ENCODE results near the gene HEATR1.
"Not testable (repeated sequence)": the region's sequence is repeated elsewhere in the genome, so short reads cannot be mapped to it uniquely, and the experiment has no call there.

The HEATR1 gene

DNA sequence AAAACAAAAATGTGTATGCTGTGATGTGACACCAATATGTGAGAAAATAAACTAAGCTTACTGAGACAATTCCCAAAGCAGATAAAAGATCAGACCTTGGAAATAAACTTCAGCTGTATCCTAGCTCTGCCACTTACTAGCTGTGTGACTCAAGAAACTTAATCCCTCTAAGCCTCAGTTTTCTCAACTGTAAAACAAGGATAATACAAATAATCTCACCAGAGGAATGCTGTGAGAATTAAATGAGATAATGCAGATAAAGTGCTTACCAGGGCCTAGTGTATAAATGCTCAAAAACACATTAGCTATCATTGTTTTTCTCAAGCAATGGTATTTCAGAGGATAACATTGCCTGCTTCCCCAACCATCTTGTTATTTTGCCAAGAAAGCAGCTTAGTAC is 2.1 kb downstream of the HEATR1 start:
- no peak for DNase-seq (ENCODE audit: low spot score)

DNA sequence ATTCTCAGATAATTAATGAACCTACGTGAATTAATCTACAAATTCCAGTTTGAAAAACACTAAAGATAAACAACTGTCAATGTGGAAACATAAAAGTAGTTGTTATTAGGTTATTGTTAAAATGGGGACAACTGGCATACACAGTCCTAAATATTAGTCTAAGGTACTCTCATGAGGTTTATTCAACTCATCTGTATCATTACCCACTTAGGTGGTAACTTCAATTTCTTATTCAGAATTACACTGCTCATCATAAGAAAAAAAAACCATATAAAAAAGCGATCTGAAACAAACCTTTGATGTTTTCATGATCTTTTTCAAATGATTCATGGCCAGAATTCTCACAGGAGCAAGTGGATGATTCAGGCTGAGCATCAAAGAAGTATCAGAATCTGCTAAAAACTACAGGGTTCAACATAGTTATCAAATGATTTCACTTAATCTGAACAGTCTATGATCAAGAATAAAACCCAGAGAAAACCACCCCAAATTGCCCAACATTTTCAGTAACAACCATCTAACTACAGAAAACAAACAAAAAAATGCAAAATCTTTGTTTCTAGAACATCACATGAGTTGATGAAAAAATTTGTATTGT is 13.7 kb downstream of the HEATR1 start:
- no peak for DNase-seq (ENCODE audit: low spot score)

DNA sequence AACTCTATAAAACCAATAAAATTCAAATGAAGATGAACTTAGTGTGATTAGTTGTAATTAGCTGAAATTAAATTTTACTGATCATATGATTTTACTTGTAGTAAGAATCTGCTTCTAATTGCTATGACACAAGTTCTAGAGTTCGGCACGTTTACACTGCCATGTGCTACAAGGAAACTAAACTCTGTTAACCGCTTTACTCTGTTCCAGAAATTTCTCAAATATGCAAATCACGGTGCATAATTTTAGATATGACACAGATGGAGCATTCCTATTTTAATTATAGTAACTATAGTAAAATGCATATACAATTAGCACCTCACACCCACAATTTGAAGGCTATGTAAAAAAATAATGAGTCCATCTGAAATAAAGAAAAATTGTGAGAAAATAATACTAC is 14.8 kb downstream of the HEATR1 start:
- no peak for DNase-seq (ENCODE audit: low spot score)

DNA sequence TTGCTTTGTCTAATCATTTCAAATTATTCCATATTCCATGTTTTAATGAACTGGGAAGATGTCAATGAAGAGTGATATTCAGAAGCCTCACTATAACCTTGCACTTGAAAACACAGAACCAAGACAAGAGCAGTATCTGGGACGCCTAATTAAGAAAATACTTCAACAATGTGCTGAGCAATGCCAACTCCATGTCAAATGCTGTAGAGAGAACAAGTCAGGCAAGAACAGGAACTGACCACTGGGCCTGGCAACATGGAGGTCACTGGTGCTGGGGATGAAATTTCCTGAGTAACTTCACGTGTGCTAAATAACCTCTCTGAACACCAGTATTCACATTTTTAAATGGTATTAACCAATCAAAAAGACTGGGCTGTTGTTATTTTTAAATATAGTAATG is 22.8 kb downstream of the HEATR1 start:
- DNase-seq (ENCODE audit: low spot score) = no peak

DNA sequence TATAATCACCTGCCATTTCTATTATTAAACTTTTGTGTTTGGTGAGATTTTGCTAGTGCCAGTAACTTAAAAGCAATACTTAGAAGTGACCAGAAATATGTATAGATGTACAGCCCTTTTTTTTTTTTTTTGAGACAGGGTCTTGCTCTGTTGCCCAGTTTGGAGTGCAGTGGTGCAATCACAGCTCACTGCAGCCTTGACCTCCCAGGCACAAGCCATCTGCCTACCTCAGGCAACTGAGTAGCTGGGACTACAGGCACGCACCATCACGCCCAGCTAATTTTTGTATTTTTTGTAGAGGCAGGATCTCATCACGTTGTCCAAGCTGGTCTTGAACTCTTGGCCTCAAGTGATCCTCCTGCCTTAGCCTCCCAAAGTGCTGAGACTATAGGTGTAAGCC is 23.9 kb downstream of the HEATR1 start:
- not testable (repeated sequence) for DNase-seq (ENCODE audit: low spot score)

DNA sequence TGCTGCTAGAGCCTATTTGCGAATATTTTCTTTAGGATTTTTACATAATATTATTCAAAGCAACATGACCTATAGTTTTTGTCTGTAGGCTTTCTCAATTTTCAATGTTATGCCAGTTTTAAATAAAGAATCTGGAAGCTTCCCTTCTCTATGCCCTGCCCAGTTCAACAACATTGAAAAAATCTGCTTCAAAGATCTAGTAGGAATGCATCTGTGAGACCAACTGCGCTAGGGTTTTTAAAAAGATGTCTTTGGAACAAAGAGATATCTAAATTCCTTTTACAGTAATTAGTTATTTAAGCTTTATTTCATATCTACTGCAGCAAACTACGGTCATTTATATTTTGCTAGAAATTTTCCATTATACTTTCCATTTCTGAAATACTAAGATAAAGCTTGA is 25.7 kb downstream of the HEATR1 start:
- DNase-seq (ENCODE audit: low spot score) = no peak

DNA sequence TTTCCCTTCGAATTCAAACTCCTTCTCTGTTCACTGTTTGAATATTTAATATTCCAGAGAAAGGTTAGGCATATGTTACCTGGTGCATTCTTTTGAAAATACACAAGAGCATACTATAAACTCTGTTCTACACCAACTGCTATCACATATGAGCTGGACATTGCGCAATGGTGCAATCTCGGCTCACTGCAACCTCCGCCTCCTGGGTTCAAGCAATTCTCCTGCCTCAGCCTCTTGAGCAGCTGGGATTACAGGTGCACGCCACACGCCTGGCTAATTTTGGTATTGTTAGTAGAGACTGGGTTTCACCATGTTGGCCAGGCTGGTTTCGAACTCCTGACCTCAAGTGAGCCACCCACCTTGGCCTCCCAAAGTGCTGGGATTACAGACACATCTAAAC is 27.3 kb downstream of the HEATR1 start:
- DNase-seq (ENCODE audit: low spot score) = not testable (repeated sequence)

DNA sequence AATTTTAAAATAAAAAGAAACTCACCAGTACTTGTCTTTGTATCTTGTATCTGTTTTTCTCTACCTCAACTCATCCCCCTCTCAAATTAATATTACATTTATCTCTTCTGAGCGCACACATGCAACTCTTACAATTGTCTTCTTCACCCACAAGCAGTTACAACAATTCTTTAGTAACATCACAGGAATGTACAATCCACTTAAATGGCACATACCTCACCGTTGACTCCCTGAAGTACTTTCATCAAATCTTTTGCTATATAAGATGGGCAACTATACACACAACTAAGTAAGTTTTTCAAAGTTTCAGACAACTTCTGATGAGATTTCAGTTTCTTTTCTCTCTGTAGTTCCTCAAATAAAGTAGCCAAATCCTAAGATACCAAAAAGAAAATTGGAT is 28.3 kb downstream of the HEATR1 start:
- DNase-seq (ENCODE audit: low spot score) = no peak

DNA sequence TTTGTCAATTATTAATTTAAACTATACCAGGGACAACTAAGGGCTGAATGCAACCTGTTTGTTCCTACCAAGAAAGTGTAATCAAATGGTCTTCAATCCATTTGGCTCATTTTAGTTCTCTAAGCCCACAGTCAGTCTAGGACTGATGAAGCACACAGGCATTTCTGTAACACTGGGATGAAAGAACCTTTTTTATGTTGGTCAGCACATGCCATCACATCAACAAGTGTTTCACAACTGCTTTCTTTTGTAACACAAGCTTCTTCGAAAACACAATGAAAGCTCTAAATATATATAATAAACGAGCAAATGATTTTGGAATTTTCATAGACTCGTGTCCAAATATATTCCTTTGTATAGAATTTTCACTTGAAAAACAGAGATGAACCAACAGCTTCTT is 28.8 kb downstream of the HEATR1 start:
- no peak for DNase-seq (ENCODE audit: low spot score)

DNA sequence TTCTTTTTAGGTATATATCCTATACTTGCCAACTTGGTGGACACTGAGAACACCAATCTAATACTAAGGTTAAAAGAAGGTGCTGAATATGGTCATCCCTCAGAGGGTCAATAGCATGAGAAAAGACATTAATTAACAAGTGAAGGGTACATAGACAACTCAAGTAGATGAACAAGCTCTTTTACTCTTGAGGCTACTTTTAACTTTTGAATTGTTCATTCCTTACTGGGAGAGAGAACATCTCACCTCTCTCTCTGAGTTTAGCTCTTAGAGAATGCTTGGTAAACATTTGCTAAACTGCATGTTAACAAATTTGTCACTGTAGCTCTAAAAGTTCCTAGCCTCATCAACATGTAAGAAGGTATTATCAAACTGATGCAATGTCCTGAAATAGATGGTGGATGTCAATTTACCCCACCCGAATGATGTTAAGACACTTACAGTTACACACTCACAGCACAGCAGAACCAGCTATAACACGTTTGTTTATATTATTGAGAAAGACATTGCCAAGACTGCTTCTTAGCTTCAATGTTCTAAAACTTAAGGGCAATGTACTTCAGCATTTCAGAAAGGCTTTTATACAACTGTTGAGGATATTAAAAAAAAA is 35.9 kb downstream of the HEATR1 start:
- DNase-seq (ENCODE audit: low spot score) = no peak

DNA sequence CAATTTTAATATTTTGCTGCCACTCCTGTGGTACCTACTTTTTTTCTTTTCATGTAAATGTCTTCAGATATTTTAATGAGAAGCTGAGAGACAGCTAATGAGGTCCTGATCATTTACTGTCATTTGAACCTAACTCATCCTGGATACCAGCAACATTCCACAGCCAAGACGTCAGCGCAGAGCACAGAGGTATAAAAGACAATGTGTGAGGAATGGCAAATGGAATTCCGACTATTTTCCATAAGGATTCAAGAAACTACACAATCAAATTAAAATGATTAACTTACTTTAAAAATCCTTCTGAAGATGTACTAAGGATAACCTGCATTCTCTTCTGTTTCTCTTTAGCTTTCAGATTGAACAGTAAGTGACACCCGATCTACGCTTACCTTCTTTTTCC is 38.8 kb downstream of the HEATR1 start:
- no peak for DNase-seq (ENCODE audit: low spot score)

DNA sequence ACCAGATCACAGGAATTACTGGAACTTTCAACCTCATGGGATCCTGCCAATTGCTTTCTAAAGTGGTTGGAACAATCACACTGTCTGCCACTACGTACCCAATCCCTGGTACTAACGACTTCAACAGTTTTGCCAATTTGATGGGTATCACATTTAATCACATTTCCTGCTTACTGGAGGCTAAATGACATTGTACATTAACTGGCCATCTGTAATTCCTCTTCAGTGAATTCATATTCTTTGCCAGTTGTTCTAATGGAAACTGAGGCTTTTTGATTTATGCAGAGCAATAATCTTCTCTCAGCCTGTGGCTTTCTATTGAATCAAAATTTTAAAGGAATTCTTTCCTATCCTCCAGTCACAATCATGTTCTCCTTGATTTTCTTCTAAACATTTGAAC is 42.3 kb downstream of the HEATR1 start:
- no peak for DNase-seq (ENCODE audit: low spot score)

DNA sequence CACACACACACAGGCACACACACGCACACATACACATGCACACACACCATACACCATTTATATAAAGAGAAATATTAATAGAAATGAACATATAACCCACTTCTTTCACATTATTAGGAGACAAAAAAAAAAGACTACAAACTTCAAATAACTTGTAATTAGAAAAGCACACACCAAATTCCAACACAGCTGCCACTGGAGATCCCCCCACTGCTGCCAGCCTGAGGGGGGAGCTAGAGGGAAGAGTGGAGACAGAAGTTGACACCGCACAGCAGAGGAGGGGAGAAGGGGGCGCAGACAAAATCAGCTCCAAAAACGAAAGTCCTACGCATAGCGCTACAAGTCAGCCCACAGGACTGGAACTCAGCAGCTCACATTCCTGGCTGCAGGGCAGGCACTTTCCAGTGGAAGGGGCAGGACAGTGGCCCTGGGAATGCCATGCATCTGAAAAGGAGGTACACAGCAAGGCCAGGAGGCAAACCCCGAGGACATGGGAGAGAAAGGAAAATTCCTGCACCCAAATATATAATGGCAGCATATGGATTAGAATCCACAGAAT is 44.0 kb downstream of the HEATR1 start:
- DNase-seq (ENCODE audit: low spot score) = no peak

DNA sequence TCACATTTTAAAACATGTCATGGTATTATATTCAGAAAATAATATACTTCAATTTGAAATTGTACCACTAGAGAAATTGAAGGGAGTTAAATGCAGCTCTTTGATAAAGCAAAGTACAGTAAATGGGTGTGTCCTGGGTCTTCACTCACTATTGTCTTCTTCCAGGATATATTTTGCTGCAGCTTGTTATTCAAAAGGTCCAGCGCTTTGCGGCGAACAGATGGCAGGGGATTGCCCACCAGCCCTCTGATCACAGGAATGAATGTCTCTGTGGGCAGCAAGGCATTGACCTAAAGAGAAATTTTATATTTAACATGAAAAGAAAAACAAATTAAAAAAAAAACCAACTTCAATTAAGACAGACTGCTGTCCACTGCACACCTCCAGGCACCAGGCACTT is 45.5 kb downstream of the HEATR1 start:
- DNase-seq (ENCODE audit: low spot score) = no peak

DNA sequence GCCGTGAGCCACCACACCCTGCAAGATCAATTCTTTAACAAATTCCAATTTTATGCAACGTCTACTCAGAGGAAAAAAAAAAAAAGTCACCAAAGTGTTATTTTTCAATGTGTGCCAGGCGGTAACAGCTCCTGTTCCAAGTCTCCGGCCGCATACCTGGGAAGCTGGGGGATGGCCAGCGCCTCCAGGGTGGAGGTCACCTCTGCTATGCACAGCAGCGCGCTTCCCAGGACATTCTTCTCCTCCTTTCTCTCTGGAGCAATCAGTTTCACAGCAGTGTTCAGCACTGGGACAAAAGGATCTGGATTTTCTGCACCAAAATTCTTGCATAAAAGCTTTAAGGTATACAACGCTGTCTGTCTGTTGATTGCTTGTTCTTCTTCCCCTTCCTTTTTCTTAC is 46.2 kb downstream of the HEATR1 start:
- DNase-seq (ENCODE audit: low spot score) = no peak

DNA sequence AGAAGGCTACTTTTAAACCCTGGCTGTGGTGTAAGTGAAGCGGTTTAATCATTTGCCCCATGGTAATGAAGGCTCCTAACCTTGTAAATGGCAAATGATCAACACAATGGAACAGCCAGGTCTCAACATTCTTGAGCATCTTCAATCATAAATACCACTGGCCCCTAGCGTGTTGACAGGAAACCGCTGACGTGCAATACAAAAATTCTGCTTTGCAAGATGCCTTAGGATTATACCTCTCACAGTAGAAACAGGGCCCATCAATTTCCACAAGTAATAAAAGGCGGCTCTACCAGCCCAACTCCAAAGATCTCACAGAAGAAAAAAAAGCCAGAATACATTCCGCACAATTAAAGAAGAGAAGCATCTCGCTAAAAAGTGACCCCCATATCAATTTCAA is 47.7 kb downstream of the HEATR1 start:
- no peak for DNase-seq (ENCODE audit: low spot score)

DNA sequence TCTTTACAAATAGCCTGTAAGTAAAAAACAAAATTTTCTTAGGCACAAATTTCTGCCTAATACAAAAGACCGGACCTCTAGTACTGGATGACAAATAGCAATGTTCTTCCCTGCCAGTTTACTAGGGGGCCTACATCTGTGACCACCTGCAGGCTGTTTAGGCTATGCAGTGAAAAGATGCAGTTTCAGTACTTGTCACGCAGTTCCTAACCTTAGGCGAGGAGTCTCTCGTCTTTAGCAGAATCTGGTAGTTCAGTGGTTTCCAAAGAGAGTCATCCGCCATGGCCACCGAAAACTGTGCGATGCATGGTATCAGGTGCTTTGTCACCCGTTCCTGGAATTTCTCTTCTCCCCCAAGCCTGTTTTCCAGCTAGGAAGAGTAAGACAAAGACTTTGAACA is 50.9 kb downstream of the HEATR1 start:
- DNase-seq (ENCODE audit: low spot score) = no peak

DNA sequence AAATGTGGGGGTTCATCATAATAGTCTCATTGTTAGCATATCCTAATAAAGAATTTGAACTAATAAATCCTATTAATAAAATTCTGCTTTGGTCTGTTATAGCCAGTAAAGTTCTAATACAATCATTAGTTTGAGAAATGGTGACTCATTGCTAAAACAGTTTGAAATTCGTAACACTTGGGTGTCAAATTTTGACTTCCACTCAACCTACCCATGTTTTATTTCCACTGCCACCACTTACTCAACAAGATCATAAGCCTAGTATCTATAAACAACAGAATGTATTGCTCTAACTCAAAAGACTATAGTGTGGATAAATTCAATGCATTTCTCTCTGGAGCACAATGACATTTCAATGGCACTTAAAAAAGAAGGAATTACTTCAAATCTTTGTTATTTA is 51.4 kb downstream of the HEATR1 start:
- no peak for DNase-seq (ENCODE audit: low spot score)

DNA sequence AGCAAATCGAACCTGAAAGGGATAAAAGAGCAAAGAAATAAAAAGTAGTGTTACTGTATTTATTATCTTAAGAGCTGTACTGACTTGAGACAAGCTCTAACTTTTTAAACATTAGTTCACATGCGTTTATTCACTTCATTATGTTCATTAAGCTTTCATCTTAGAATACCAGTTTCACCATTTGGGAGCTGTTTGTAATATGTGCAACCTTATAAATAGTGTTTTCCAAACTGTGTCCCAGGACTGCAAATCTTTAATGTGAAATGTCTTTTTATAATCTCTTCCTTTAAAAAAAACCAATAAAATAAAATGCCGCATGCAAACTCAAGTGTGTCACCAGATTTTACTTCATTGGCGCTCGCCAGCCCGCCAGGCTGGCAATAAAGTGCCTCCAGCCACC is 52.2 kb downstream of the HEATR1 start:
- no peak for DNase-seq (ENCODE audit: low spot score)

DNA sequence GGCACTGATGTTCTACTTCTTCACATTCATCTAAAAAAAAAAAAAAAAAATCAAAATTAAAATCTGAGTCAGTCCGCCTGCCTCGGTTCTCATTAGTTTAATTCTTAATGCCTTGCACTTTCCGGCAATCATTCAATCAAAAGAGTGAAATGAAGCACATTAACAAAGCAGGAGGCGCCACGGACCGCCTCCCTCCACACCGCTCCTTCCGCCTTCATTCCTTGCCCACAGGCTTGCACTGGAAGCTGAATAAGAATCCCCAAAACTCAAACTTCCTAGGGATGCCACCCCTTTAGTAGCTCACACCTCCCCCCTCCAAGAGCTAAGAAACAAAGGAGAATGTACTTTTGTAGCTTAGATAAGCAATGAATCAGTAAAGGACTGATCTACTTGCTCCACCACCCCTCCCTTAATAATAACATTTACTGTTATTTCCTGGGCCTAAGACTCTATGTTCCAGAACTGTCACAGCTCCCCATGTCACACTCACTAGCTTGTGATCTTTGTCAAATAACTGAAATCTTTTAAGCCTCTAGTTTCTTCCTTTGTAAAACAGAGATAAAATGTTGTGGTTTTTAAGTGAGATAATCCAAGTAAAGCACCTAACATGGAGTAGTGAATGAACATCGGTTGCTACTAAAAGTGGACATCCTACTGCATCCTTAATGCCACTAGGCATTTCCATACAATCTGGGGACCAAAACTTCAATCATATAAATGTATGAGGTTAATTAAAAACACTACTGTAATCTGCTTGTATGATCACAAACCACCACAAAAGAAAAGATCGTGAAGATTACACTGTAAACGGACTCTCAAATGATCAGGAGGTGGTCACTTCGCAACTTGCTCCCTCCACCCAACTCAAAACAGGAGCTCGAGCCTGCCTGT is 53.1 kb downstream of the HEATR1 start:
- DNase-seq (ENCODE audit: low spot score) = no peak

DNA sequence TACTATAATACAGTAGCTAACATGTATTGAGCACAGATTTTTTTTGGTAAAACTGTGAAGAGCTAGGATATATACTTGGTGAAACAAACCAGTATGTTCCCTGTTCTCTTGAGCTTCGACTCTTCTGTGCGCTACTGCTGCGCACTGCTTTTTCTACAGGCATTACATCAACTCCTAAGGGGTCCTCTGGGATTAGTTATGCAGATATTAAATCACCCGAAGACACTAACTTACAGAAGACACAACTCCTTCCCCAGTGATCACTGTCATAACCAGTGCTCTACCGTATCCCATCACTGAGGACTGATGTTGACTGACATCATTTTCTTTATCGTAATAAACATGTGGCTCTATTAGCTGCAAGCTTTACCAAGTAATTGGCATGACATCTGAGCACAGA is 55.9 kb downstream of the HEATR1 start:
- DNase-seq (ENCODE audit: low spot score) = no peak

DNA sequence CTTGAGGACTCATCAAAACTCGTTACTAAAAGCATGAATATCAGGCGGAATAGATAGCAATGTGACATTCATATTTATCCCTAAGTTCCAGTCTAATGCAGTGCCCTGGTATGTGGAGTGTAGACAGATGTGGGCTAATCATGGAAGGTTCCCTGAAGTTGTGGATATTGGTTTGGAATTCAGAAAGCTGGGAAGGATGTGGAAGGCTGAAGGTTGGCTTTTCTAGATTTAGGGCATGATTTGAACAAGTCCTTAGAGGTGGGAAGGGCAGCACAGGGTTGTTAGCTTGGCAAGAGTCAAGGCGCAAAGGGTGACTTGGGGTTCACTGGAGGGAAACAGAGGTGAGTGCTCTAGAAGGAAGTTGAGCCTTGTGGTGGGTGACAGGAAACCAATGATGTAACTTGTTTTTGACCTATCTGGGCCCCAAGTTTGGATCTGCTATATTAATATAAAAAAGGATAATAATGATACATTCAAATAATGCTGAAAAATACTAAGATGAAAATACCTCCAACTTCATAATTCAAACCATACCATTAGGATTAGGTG is 58.6 kb downstream of the HEATR1 start:
- DNase-seq (ENCODE audit: low spot score) = peak; percentile 13
